Skeletal muscle satellite cell (primary cell): ENCODE results near the gene PTGES3.

Experiments used
- H3K27me3 ChIP-seq: 2 replicates; pipeline ENCODE4 v1.7.0; 2013; ENCODE audit warnings: low read length; ENCODE audit not compliant: control insufficient read depth, insufficient read depth
- H3K36me3 ChIP-seq: 2 replicates; pipeline ENCODE4 v1.7.0; 2013; ENCODE audit warnings: mild to moderate bottlenecking, control low read depth, low read length; ENCODE audit not compliant: insufficient read depth
- H3K4me1 ChIP-seq: 2 replicates; pipeline ENCODE4 v1.7.0; 2013; ENCODE audit warnings: low read length; ENCODE audit not compliant: control insufficient read depth, insufficient read depth
- H3K4me2 ChIP-seq: 2 replicates; pipeline ENCODE4 v1.7.0; 2013; ENCODE audit warnings: mild to moderate bottlenecking, low read length
- H3K4me3 ChIP-seq: 2 replicates; pipeline ENCODE4 v1.7.0; 2013; ENCODE audit warnings: low read length
- H3K9ac ChIP-seq: 2 replicates; pipeline ENCODE4 v1.7.0; 2013; ENCODE audit warnings: mild to moderate bottlenecking, low read depth, low read length, moderate library complexity
- H3K9me3 ChIP-seq: replicated peaks from 2 replicates; pipeline ENCODE4 v1.7.0; 2013; ENCODE audit warnings: mild to moderate bottlenecking, control low read depth, low read length

Gene PTGES3

DNA sequence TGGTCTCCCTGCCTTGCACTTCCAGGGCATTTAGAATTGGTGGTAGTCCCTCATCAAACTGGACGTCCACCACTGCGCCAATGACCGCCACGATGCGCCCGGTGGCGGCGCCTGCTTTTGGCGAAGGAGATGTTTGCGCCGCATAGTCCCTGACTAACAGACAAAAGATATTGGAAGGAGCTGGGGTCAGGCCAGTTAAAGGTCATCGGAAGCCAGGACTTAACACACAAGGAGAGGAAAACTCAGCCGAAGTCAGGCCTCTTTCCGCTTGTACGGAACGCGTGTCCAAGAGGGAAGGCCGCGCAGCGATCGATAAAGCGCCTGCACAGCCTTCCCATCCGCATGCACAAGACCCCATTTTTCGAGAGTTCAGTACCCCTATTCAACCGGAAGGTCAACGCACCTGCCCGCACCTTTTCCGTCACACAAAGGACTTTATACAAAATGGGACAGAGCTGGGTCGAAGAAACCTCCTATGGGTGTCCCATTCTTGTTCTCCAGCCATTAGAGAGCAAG, 42.8 kb downstream of the PTGES3 start:
- H3K4me1 ChIP-seq, result peaks cover 18% of the 10 kb centered on the region
- H3K4me2 ChIP-seq, result peak overlapping the region; percentile 96
- peaks cover 46% of the 10 kb centered on the region for H3K36me3 ChIP-seq
- H3K9me3 ChIP-seq, result no peaks in the 10 kb centered on the region
- H3K27me3 ChIP-seq, result no peaks in the 10 kb centered on the region
- H3K9ac ChIP-seq, result peak overlapping the region; percentile 98
- H3K4me3 ChIP-seq, result peak overlapping the region; percentile 85

- Histone ChIP-seq H3K4me1 (peaks cover 18% of the 10 kb centered on the region), H3K27me3 (no peaks in the 10 kb centered on the region), H3K36me3 (peaks cover 50% of the 10 kb centered on the region), H3K4me2 (peak overlapping the region; percentile 96), H3K4me3 (peak overlapping the region; percentile 85), H3K9ac (peak overlapping the region; percentile 98), H3K9me3 (no peaks in the 10 kb centered on the region)
Observed at GRCh38 chr12:56644654-56645053, 43.4 kb downstream of the PTGES3 start.

DNA sequence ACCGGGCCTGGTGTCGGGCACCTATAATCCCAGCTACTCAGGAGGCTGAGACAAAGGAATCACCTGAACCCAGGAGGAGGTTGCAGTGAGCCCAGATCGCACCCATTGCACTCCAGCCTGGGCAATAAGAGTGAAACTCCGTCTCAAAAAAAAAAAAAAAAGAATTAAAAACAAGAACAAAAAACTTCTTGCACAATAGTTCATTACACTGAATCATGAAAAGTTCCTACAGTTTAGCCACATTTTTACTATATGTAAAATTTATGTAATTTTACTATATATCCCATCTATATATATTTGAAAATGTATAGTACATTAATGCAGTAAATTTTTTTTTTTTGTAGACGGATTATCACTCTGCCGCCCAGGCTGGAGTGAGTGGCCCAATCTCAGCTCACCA, 46.9 kb downstream of the PTGES3 start:
- Histone ChIP-seq H3K4me2 (no peak overlapping the region), H3K36me3 (peaks cover 71% of the 10 kb centered on the region), H3K27me3 (no peaks in the 10 kb centered on the region), H3K4me1 (peaks cover 23% of the 10 kb centered on the region), H3K4me3 (no peak overlapping the region), H3K9me3 (no peaks in the 10 kb centered on the region), H3K9ac (no peak overlapping the region)

DNA sequence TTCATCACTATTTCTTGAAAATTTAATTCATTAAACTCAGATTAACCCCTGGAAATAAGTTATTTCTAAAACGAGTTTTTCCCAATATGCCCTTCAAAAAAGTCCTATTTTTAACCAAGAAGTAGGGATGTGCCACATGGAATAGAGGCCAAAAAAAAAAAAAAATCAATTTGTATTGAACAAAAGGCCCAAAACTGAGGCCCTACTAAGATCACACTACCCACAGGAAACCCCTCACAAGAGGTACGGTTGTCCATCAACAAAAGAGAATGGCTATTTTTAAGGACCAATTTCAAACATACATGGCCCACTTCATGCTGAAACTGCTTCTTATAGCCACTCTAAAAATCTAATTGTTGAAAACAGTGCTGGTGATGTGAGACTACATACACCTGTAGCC, 50.5 kb downstream of the PTGES3 start:
- H3K9me3 ChIP-seq, result no peaks in the 10 kb centered on the region
- peak overlapping the region; percentile 16 for H3K9ac ChIP-seq
- H3K4me3 ChIP-seq, result no peak overlapping the region
- H3K4me2 ChIP-seq, result no peak overlapping the region
- H3K27me3 ChIP-seq, result no peaks in the 10 kb centered on the region
- peaks cover 42% of the 10 kb centered on the region for H3K36me3 ChIP-seq
- H3K4me1 ChIP-seq, result peaks cover 25% of the 10 kb centered on the region

- Histone ChIP-seq H3K4me3 (peak overlapping the region; percentile 82), H3K9me3 (no peaks in the 10 kb centered on the region), H3K36me3 (peaks cover 35% of the 10 kb centered on the region), H3K4me2 (peak overlapping the region; percentile 94), H3K4me1 (peaks cover 32% of the 10 kb centered on the region), H3K27me3 (no peaks in the 10 kb centered on the region), H3K9ac (peak overlapping the region; percentile 82)
Observed at GRCh38 chr12:56636675-56637540, 51.2 kb downstream of the PTGES3 start.

GRCh38 chr12:56635806-56636674, 52.0 kb downstream of the PTGES3 start:
- Histone ChIP-seq H3K36me3 (peaks cover 30% of the 10 kb centered on the region), H3K9ac (peak overlapping the region; percentile 82), H3K4me3 (peak overlapping the region; percentile 82), H3K27me3 (no peaks in the 10 kb centered on the region), H3K9me3 (no peaks in the 10 kb centered on the region), H3K4me1 (peaks cover 33% of the 10 kb centered on the region), H3K4me2 (peak overlapping the region; percentile 94)

DNA sequence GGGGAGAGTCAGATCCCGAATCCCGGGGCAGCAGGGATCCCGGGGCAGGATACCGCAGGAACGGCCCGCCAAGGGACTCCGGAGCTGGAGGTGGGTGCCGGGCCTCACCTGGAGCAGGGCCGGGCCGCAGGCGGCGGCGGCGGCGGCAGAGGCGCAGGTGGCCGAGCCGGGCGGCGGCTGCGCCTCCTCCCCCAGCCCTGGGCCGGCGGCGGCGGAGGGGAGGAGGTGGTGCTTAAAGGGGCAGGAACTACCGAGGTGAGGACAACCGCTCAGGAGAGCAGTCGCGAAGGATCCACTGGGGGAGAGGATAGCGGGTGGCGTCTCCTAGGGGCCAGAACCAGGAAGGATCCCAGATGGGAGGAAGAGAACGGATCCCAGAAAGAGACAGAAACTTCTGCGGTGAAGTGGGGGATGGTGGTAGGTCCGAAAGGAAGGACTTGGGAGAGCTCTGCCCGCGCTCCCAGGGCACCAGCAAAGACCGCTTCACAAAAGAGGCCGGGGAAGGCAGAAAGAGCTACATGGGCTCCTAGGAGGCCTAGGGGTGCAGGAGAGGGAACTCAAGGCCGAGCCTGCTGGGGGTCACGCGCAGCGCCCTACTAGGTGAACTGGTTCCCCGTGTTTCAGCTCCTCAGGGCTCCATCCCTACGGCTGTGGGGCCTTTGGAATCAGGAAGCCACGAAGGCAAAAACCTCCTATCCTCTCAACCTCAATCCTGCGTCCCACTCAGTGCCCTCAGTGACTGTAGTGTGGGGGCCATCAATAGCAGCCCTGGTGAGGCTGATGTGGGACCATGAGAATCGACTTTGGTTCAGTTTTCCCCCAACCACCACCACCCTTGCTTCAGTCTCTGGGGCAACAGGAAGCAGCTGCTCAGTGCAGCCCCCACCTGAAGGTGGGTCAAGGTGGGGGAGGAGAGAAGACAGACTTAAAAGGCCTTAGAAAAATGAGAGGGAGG, 53.0 kb downstream of the PTGES3 start:
- Histone ChIP-seq H3K4me3 (peak overlapping the region; percentile 82), H3K9me3 (no peaks in the 10 kb centered on the region), H3K27me3 (no peaks in the 10 kb centered on the region), H3K36me3 (peaks cover 32% of the 10 kb centered on the region), H3K9ac (peak overlapping the region; percentile 82), H3K4me2 (peak overlapping the region; percentile 94), H3K4me1 (peaks cover 41% of the 10 kb centered on the region)

GRCh38 chr12:56634242-56634836, 53.7 kb downstream of the PTGES3 start:
- Histone ChIP-seq H3K9me3 (no peaks in the 10 kb centered on the region), H3K9ac (peak overlapping the region; percentile 82), H3K4me2 (peak overlapping the region; percentile 94), H3K4me3 (peak overlapping the region; percentile 82), H3K27me3 (no peaks in the 10 kb centered on the region), H3K36me3 (peaks cover 26% of the 10 kb centered on the region), H3K4me1 (peaks cover 41% of the 10 kb centered on the region)

DNA sequence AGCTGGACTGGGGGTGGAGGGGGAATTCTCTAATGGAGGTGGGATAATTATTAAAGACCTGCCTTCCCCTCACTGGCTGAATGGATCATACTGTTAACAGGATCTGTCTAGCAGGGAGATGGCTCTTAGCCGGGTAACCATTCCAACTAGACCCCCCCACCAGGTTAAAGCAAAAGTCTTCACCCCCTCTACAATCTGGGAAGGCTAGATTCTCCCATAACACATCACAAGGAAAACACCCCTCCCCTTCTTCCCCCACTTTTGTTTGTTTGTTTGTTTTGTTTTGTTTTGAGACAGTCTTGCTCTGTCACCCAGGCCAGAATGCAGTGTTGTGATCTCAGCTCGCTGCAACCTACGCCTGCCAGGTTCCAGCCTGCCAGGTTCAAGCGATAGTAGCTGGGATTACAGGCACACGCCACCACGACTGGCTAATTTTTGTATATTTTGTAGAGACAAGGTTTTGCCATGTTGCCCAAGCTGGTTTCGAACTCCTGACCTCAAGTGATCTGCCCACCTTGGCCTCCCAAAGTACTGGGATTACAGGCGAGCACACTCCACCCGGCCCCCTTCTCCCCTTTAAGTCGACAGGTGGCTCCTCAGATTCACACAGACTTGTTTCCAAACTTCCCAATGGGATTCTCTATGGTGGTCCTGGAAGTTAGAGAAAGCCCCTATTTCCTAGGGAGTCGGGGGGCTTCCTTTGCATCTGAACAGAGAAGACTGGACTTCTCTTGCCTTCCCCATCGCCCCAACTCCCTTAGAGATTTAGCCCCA, 54.4 kb downstream of the PTGES3 start:
- H3K4me3 ChIP-seq, result peak overlapping the region; percentile 82
- H3K4me1 ChIP-seq, result peaks cover 41% of the 10 kb centered on the region
- peak overlapping the region; percentile 94 for H3K4me2 ChIP-seq
- H3K9me3 ChIP-seq, result no peaks in the 10 kb centered on the region
- H3K36me3 ChIP-seq, result peaks cover 19% of the 10 kb centered on the region
- peak overlapping the region; percentile 82 for H3K9ac ChIP-seq
- H3K27me3 ChIP-seq, result no peaks in the 10 kb centered on the region
